Ishikawa (cell line): ENCODE measurements around the gene NDUFAF8.

Experiments used
- CEBPB ChIP-seq: IDR thresholded peaks from 2 replicates; pipeline ENCODE4 v1.6.1; 2012
- CREB1 ChIP-seq: IDR thresholded peaks from 2 replicates; pipeline ENCODE4 v1.6.1; 2012; ENCODE audit warnings: low read depth
- EGR1 ChIP-seq: IDR thresholded peaks from 2 replicates; pipeline ENCODE4 v1.6.1; 2012
- EP300 ChIP-seq: IDR thresholded peaks from 2 replicates; pipeline ENCODE4 v1.6.1; 2012; ENCODE audit warnings: borderline replicate concordance
- FOXM1 ChIP-seq: IDR thresholded peaks from 2 replicates; pipeline ENCODE4 v1.6.1; 2012; ENCODE audit warnings: low read depth, borderline replicate concordance
- NFIC ChIP-seq: IDR thresholded peaks from 2 replicates; pipeline ENCODE4 v1.6.1; 2012
- RAD21 ChIP-seq: IDR thresholded peaks from 2 replicates; pipeline ENCODE4 v1.6.1; 2012; ENCODE audit warnings: low read depth
- TAF1 ChIP-seq: IDR thresholded peaks from 2 replicates; pipeline ENCODE4 v1.6.1; 2012; ENCODE audit warnings: low read depth, mild to moderate bottlenecking
- TCF12 ChIP-seq: IDR thresholded peaks from 2 replicates; pipeline ENCODE4 v1.6.1; 2012; ENCODE audit warnings: low read depth
- TEAD4 ChIP-seq: IDR thresholded peaks from 2 replicates; pipeline ENCODE4 v1.6.1; 2012
- USF1 ChIP-seq: IDR thresholded peaks from 2 replicates; pipeline ENCODE4 v1.6.1; 2012
- YY1 ChIP-seq: IDR thresholded peaks from 2 replicates; pipeline ENCODE4 v1.6.1; 2012; ENCODE audit warnings: low read depth
- TF ChIP-seq, protein P1 (sequence below): IDR thresholded peaks from 2 replicates; pipeline ENCODE4 v1.6.1; 2012; ENCODE audit warnings: low read depth, mild to moderate bottlenecking
- TF ChIP-seq, protein P2 (sequence below): IDR thresholded peaks from 2 replicates; pipeline ENCODE4 v1.6.1; 2012

DNA sequence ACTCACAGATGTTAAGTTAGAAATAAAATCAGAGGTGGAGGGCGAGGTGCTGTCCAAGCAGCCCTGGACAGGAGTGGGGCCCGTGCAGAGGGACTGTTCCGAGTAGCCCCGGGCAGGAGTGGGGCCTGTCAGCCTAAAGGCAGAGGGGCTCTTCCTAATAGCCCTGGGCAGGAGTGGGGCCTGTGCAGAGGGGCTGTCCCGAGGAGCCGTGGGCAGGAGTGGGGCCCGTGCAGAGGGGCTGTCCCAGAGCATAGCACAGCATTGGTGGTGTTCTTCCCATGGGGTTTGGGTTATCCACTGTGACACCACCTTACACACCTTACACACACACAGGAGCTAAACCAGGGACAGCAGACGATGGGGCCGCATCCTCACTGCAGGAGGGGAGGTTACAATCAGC is 26.8 kb upstream of the NDUFAF8 start:
- no peak for TF ChIP-seq EP300
- no peak for TF ChIP-seq NFIC
- no peak for TF ChIP-seq CEBPB
- TF ChIP-seq RAD21: no peak
- TF ChIP-seq TCF12: no peak
- TF ChIP-seq, protein P1, sequence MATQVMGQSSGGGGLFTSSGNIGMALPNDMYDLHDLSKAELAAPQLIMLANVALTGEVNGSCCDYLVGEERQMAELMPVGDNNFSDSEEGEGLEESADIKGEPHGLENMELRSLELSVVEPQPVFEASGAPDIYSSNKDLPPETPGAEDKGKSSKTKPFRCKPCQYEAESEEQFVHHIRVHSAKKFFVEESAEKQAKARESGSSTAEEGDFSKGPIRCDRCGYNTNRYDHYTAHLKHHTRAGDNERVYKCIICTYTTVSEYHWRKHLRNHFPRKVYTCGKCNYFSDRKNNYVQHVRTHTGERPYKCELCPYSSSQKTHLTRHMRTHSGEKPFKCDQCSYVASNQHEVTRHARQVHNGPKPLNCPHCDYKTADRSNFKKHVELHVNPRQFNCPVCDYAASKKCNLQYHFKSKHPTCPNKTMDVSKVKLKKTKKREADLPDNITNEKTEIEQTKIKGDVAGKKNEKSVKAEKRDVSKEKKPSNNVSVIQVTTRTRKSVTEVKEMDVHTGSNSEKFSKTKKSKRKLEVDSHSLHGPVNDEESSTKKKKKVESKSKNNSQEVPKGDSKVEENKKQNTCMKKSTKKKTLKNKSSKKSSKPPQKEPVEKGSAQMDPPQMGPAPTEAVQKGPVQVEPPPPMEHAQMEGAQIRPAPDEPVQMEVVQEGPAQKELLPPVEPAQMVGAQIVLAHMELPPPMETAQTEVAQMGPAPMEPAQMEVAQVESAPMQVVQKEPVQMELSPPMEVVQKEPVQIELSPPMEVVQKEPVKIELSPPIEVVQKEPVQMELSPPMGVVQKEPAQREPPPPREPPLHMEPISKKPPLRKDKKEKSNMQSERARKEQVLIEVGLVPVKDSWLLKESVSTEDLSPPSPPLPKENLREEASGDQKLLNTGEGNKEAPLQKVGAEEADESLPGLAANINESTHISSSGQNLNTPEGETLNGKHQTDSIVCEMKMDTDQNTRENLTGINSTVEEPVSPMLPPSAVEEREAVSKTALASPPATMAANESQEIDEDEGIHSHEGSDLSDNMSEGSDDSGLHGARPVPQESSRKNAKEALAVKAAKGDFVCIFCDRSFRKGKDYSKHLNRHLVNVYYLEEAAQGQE: no peak
- no peak for TF ChIP-seq YY1
- TF ChIP-seq TAF1: no peak
- TF ChIP-seq CREB1: no peak
- TF ChIP-seq EGR1: no peak
- TF ChIP-seq TEAD4: no peak
- no peak for TF ChIP-seq FOXM1
- TF ChIP-seq, protein P2, sequence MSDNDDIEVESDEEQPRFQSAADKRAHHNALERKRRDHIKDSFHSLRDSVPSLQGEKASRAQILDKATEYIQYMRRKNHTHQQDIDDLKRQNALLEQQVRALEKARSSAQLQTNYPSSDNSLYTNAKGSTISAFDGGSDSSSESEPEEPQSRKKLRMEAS: no peak
- TF ChIP-seq USF1: no peak
